K562 (cell line): ENCODE data around the gene PACSIN2.

Experiments used
- ATF3 ChIP-seq, 2 experiments: fragments of 450-650 bp in 1 of 2; sonication (generic) in 1 of 2; formaldehyde crosslinking in 1 of 2; IDR thresholded peaks in 1 of 2; conservative IDR thresholded peaks in 1 of 2; 2 replicates each; pipeline versions ENCODE4 v1.6.1 to v1.8.1; 2016 to 2023; ENCODE audit warnings: mild to moderate bottlenecking in 2 of 2, moderate library complexity in 2 of 2, inconsistent platforms in 1 of 2, missing genetic modification reagents in 1 of 2
- BCLAF1 ChIP-seq, 2 experiments: fragments of 450-650 bp in 1 of 2; IDR thresholded peaks; 2 replicates each; pipeline ENCODE4 v1.6.1; 2011 to 2017; ENCODE audit warnings: low read depth in 2 of 2, antibody characterized with exemption in 1 of 2, borderline replicate concordance in 1 of 2, low read length in 1 of 2, mild to moderate bottlenecking in 1 of 2, mixed read lengths in 1 of 2; ENCODE audit not compliant: control insufficient read depth in 1 of 2
- MXI1 ChIP-seq: IDR thresholded peaks from 2 replicates; pipeline ENCODE4 v1.6.1; 2011; ENCODE audit warnings: low read depth, mild to moderate bottlenecking, improper control_type of control experiment, low read length
- POLR2A ChIP-seq: fragments of 450-650 bp; conservative IDR thresholded peaks from 2 replicates; pipeline ENCODE4 v1.6.1; 2016
- PTBP1 ChIP-seq: fragments of 200-400 bp; formaldehyde crosslinking; IDR thresholded peaks from 2 replicates; pipeline ENCODE4 v1.6.1; 2017; ENCODE audit warnings: low read depth, low read length
- RBM22 ChIP-seq: fragments of 200-400 bp; formaldehyde crosslinking; IDR thresholded peaks from 2 replicates; pipeline ENCODE4 v1.6.1; 2018; ENCODE audit warnings: low read length, low read depth; ENCODE audit not compliant: poor library complexity, severe bottlenecking
- TARDBP ChIP-seq: fragments of 450-650 bp; IDR thresholded peaks from 2 replicates; pipeline ENCODE4 v1.6.1; 2016
- TCFL5 ChIP-seq: fragments of 250-450 bp; sonication (Bioruptor Pico); conservative IDR thresholded peaks from 2 replicates; pipeline ENCODE4 v1.6.1; 2021; ENCODE audit warnings: mild to moderate bottlenecking, moderate library complexity, matching md5 sums
- ZBTB34 ChIP-seq: fragments of 250-450 bp; sonication (Bioruptor Pico); IDR thresholded peaks from 2 replicates; pipeline ENCODE4 v1.8.0; 2021; ENCODE audit warnings: mild to moderate bottlenecking, moderate library complexity
- TF ChIP-seq, protein P1 (sequence below): sonication (generic); formaldehyde crosslinking; IDR thresholded peaks from 2 replicates; pipeline ENCODE4 v1.8.0; 2022; ENCODE audit warnings: mild to moderate bottlenecking, low read depth, missing genetic modification reagents
- TF ChIP-seq, protein P2 (sequence below), 3 experiments: IDR thresholded peaks in 2 of 3; conservative IDR thresholded peaks in 1 of 3; 2 replicates each; pipeline ENCODE4 v1.5.1; 2011 to 2012; ENCODE audit warnings: low read length in 3 of 3, mild to moderate bottlenecking in 3 of 3, control low read depth in 2 of 3, improper control_type of control experiment in 1 of 3, inconsistent platforms in 1 of 3, low read depth in 1 of 3, mixed read lengths in 1 of 3, moderate library complexity in 1 of 3; ENCODE audit not compliant: insufficient read depth in 2 of 3

- TF ChIP-seq MXI1 (no peak), TARDBP (no peak), ATF3 (IDR thresholded peaks at IDR 0.05) (no peak), ATF3 (CRISPR knock-in tag; conservative IDR thresholded peaks at IDR 0.05) (no peak), BCLAF1 (IDR thresholded peaks at IDR 0.05; ENCODE audit: borderline replicate concordance in 1 of 2, control insufficient read depth in 1 of 2, low read depth in 2 of 2, low read length in 1 of 2) (no peak), RBM22 (no peak), ZBTB34 (CRISPR knock-in tag) (no peak), TCFL5 (CRISPR knock-in tag) (no peak), PTBP1 (no peak), POLR2A (no peak)
- TF ChIP-seq, protein P1, sequence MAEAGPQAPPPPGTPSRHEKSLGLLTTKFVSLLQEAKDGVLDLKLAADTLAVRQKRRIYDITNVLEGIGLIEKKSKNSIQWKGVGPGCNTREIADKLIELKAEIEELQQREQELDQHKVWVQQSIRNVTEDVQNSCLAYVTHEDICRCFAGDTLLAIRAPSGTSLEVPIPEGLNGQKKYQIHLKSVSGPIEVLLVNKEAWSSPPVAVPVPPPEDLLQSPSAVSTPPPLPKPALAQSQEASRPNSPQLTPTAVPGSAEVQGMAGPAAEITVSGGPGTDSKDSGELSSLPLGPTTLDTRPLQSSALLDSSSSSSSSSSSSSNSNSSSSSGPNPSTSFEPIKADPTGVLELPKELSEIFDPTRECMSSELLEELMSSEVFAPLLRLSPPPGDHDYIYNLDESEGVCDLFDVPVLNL (CRISPR knock-in tag) = no peak
- TF ChIP-seq, protein P2, sequence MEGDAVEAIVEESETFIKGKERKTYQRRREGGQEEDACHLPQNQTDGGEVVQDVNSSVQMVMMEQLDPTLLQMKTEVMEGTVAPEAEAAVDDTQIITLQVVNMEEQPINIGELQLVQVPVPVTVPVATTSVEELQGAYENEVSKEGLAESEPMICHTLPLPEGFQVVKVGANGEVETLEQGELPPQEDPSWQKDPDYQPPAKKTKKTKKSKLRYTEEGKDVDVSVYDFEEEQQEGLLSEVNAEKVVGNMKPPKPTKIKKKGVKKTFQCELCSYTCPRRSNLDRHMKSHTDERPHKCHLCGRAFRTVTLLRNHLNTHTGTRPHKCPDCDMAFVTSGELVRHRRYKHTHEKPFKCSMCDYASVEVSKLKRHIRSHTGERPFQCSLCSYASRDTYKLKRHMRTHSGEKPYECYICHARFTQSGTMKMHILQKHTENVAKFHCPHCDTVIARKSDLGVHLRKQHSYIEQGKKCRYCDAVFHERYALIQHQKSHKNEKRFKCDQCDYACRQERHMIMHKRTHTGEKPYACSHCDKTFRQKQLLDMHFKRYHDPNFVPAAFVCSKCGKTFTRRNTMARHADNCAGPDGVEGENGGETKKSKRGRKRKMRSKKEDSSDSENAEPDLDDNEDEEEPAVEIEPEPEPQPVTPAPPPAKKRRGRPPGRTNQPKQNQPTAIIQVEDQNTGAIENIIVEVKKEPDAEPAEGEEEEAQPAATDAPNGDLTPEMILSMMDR (IDR thresholded peaks at IDR 0.05 in 2 of 3, conservative IDR thresholded peaks at IDR 0.05 in 1 of 3; ENCODE audit: insufficient read depth in 2 of 3, low read depth in 1 of 3, low read length in 3 of 3) = no peak
Observed at GRCh38 chr22:42938449-42938848, 76.5 kb downstream of the PACSIN2 start.
